ENCODE data around the gene EIF3L. TPM values are rescaled to one million over a fixed set of nuclear protein-coding genes. Genes with fewer than 3 reads are reported as not detected.

Gene EIF3L
- total RNA-seq, 1 donor from 2014 or later = 315 TPM

- no peak for DNase-seq (ENCODE audit: low spot score)
Measured at GRCh38 chr22:37917874-37918548, 68.8 kb downstream of the EIF3L start.

GRCh38 chr22:37918580-37919270 lies 69.5 kb downstream of the EIF3L start:
- intact Hi-C loops (cut with DNase I) = no loop called here
- ATAC-seq (no peak), DNase-seq (ENCODE audit: low spot score) (no peak)

More at GRCh38 chr22:37917874-37918548, 68.8 kb downstream of the EIF3L start:
- ATAC-seq = no peak
- intact Hi-C loops (cut with DNase I) = no loop called here

GRCh38 chr22:37920126-37920525 lies 70.9 kb downstream of the EIF3L start:
- ATAC-seq (no peak), DNase-seq (ENCODE audit: low spot score) (no peak)
- intact Hi-C loops (cut with DNase I) = no loop called here

GRCh38 chr22:37922191-37922590 lies 73.0 kb downstream of the EIF3L start:
- no peak for DNase-seq (ENCODE audit: low spot score)
- intact Hi-C loops (cut with DNase I) = no loop called here
- ATAC-seq = no peak

- intact Hi-C loops (cut with DNase I) = no loop called here
- no peak for ATAC-seq
Measured at GRCh38 chr22:37923927-37924326, 74.7 kb downstream of the EIF3L start.

GRCh38 chr22:37924386-37925065 lies 75.3 kb downstream of the EIF3L start:
- no peak for ATAC-seq
- no peak for DNase-seq (ENCODE audit: low spot score)
- intact Hi-C loops (cut with DNase I) = no loop called here

More at GRCh38 chr22:37923927-37924326, 74.7 kb downstream of the EIF3L start:
- no peak for DNase-seq (ENCODE audit: low spot score)

GRCh38 chr22:37925330-37925729 lies 76.1 kb downstream of the EIF3L start:
- intact Hi-C loops (cut with DNase I) = no loop called here
- ATAC-seq (no peak), DNase-seq (ENCODE audit: low spot score) (no peak)

GRCh38 chr22:37925767-37926166 lies 76.5 kb downstream of the EIF3L start:
- intact Hi-C loops (cut with DNase I) = no loop called here
- no peak for ATAC-seq
- DNase-seq (ENCODE audit: low spot score) = no peak

GRCh38 chr22:37926358-37926757 lies 77.1 kb downstream of the EIF3L start:
- no peak for ATAC-seq
- intact Hi-C loops (cut with DNase I) = no loop called here

GRCh38 chr22:37926771-37927636 lies 77.8 kb downstream of the EIF3L start:
- ATAC-seq (no peak), DNase-seq (ENCODE audit: low spot score) (no peak)
- intact Hi-C loops (cut with DNase I) = no loop called here

More at GRCh38 chr22:37926358-37926757, 77.1 kb downstream of the EIF3L start:
- no peak for DNase-seq (ENCODE audit: low spot score)

- intact Hi-C loops (cut with DNase I) = no loop called here
- ATAC-seq = no peak
Measured at GRCh38 chr22:37927637-37927936, 78.4 kb downstream of the EIF3L start.

GRCh38 chr22:37929390-37929789 lies 80.2 kb downstream of the EIF3L start:
- ATAC-seq (no peak), DNase-seq (ENCODE audit: low spot score) (no peak)
- intact Hi-C loops (cut with DNase I) = no loop called here

More at GRCh38 chr22:37927637-37927936, 78.4 kb downstream of the EIF3L start:
- DNase-seq (ENCODE audit: low spot score) = no peak

- intact Hi-C loops (cut with DNase I) = loop anchor here (10.0 kb wide), 1 partner anchor 46 kb away; no protein-coding TSS in a partner anchor
- ATAC-seq (peak; percentile 48), DNase-seq (ENCODE audit: low spot score) (no peak)
Measured at GRCh38 chr22:37930270-37930951, 81.2 kb downstream of the EIF3L start.

GRCh38 chr22:37930952-37931440 lies 81.8 kb downstream of the EIF3L start:
- intact Hi-C loops (cut with DNase I) = loop anchor here (10.0 kb wide), 1 partner anchor 46 kb away; no protein-coding TSS in a partner anchor
- DNase-seq (ENCODE audit: low spot score) (no peak), ATAC-seq (no peak)

- DNase-seq (ENCODE audit: low spot score) = no peak
- ATAC-seq = no peak
- intact Hi-C loops (cut with DNase I) = loop anchor here (10.0 kb wide), 1 partner anchor 47 kb away; no protein-coding TSS in a partner anchor
Measured at GRCh38 chr22:37931893-37932389, 82.7 kb downstream of the EIF3L start.

- DNase-seq (ENCODE audit: low spot score) (no peak), ATAC-seq (no peak)
- intact Hi-C loops (cut with DNase I) = loop anchor here (10.0 kb wide), 1 partner anchor 48 kb away; no protein-coding TSS in a partner anchor
Measured at GRCh38 chr22:37932401-37932800, 83.2 kb downstream of the EIF3L start.

- intact Hi-C loops (cut with DNase I) = loop anchor here (10.0 kb wide), 1 partner anchor 48 kb away; no protein-coding TSS in a partner anchor
Measured at GRCh38 chr22:37932821-37933578, 83.8 kb downstream of the EIF3L start.

More at GRCh38 chr22:37932821-37933578, 83.8 kb downstream of the EIF3L start:
- ATAC-seq = peak; percentile 2
- DNase-seq (ENCODE audit: low spot score) = no peak
